Measurements from ENCODE around the gene DCN. TPM values are rescaled to one million over a fixed set of nuclear protein-coding genes. Genes with fewer than 3 reads are reported as not detected.

Gene DCN
- total RNA-seq (2014; rRNA removed; shearing (Covaris generic)) = 0.54 TPM in 1 of 2 replicates, not detected in the other
- not detected in 2 replicates for total RNA-seq (2022)
- Bru-seq, nascent RNA = not detected
- not detected for BruChase-seq, experiment 1, labeled RNA remaining after a 6-hour chase
- BruChase-seq, experiment 2, labeled RNA remaining after a 2-hour chase = not detected
- long read RNA-seq = 0 reads

GRCh38 chr12:91182636-91183455 is at the start of gene DCN:
TSS of gene DCN (minus strand) at chr12:91182817. CDS start at chr12:91178552, 4,265 bp downstream.
- H2AFZ ChIP-seq (ENCODE audit: low read length) = no peak within 1 kb of the TSS
- no TSS peak for BruUV-seq (replicated peaks)
- H3K9me2 ChIP-seq (ENCODE audit: insufficient read depth, low read length) = no peaks in the 10 kb centered on the region
- no peak within 1 kb of the TSS for H3K27ac ChIP-seq (ENCODE audit: low read depth, low read length, poor library complexity, severe bottlenecking)
- no peak for DNase-seq (ENCODE audit: low spot score)
- intact Hi-C loops (cut with micrococcal nuclease; ENCODE audit: unreplicated experiment) = no loop called here
- no peaks in the 10 kb centered on the region for H3K9me3 ChIP-seq (ENCODE audit: low read length)
- H3K4me1 ChIP-seq (ENCODE audit: insufficient read depth, low read length, poor library complexity, severe bottlenecking) = no peaks in the 10 kb centered on the region
- no peak within 1 kb of the TSS for H3K4me3 ChIP-seq (ENCODE audit: low read depth, low read length, poor library complexity, severe bottlenecking)
- no peaks in the 10 kb centered on the region for H3K79me2 ChIP-seq (ENCODE audit: insufficient read depth, low read depth, low read length)
- TF ChIP-seq CTCF (conservative IDR thresholded peaks at IDR 0.05; ENCODE audit: low read length) (no peak), EZH2phosphoT487 (IDR thresholded peaks at IDR 0.05; ENCODE audit: borderline replicate concordance, low read depth, low read length) (no peak)
- ChIA-PET POLR2A (no interaction called here), CTCF (ENCODE audit: unreplicated experiment) (no interaction called here)
- H3K36me3 ChIP-seq (ENCODE audit: insufficient read depth, low read length) = no peaks in the 10 kb centered on the region
- no peak within 1 kb of the TSS for H3K4me2 ChIP-seq (ENCODE audit: low read length)
- no peaks in the 10 kb centered on the region for H4K20me1 ChIP-seq (ENCODE audit: insufficient read depth, low read length)

GRCh38 chr12:91230841-91231240 is 48.2 kb upstream of the DCN start:
- POLR2A ChIA-PET = interaction anchor here (0.7 kb wide), 1 partner anchor 826 kb away, joined by 3 read pairs; no protein-coding TSS in a partner anchor
- CTCF ChIA-PET (ENCODE audit: unreplicated experiment) = no interaction called here
- no peaks in the 10 kb centered on the region for H3K9me2 ChIP-seq (ENCODE audit: insufficient read depth, low read length)
- DNase-seq (ENCODE audit: low spot score) = no peak
- no TSS peak for BruUV-seq (replicated peaks)
- intact Hi-C loops (cut with micrococcal nuclease; ENCODE audit: unreplicated experiment) = no loop called here
- H3K79me2 ChIP-seq (ENCODE audit: insufficient read depth, low read depth, low read length) = no peaks in the 10 kb centered on the region
- H3K4me1 ChIP-seq (ENCODE audit: insufficient read depth, low read length, poor library complexity, severe bottlenecking) = no peaks in the 10 kb centered on the region
- no peak overlapping the region for H3K4me3 ChIP-seq (ENCODE audit: low read depth, low read length, poor library complexity, severe bottlenecking)
- H4K20me1 ChIP-seq (ENCODE audit: insufficient read depth, low read length) = no peaks in the 10 kb centered on the region
- no peak overlapping the region for H2AFZ ChIP-seq (ENCODE audit: low read length)
- H3K9me3 ChIP-seq (ENCODE audit: low read length) = no peaks in the 10 kb centered on the region
- H3K36me3 ChIP-seq (ENCODE audit: insufficient read depth, low read length) = no peaks in the 10 kb centered on the region
- no peak overlapping the region for H3K27ac ChIP-seq (ENCODE audit: low read depth, low read length, poor library complexity, severe bottlenecking)
- H3K4me2 ChIP-seq (ENCODE audit: low read length) = no peak overlapping the region
- no peak for TF ChIP-seq CTCF (conservative IDR thresholded peaks at IDR 0.05; ENCODE audit: low read length)
- no peak for TF ChIP-seq EZH2phosphoT487 (IDR thresholded peaks at IDR 0.05; ENCODE audit: borderline replicate concordance, low read depth, low read length)

- H4K20me1 ChIP-seq (ENCODE audit: insufficient read depth, low read length) = no peaks in the 10 kb centered on the region
- H3K36me3 ChIP-seq (ENCODE audit: insufficient read depth, low read length) = no peaks in the 10 kb centered on the region
- H3K4me1 ChIP-seq (ENCODE audit: insufficient read depth, low read length, poor library complexity, severe bottlenecking) = no peaks in the 10 kb centered on the region
- H3K79me2 ChIP-seq (ENCODE audit: insufficient read depth, low read depth, low read length) = no peaks in the 10 kb centered on the region
- no peak overlapping the region for H3K4me3 ChIP-seq (ENCODE audit: low read depth, low read length, poor library complexity, severe bottlenecking)
- ChIA-PET CTCF (ENCODE audit: unreplicated experiment) (no interaction called here), POLR2A (no interaction called here)
- no TSS peak for BruUV-seq (replicated peaks)
- H2AFZ ChIP-seq (ENCODE audit: low read length) = no peak overlapping the region
- no peak for DNase-seq (ENCODE audit: low spot score)
- no peaks in the 10 kb centered on the region for H3K9me3 ChIP-seq (ENCODE audit: low read length)
- H3K9me2 ChIP-seq (ENCODE audit: insufficient read depth, low read length) = no peaks in the 10 kb centered on the region
- no peak overlapping the region for H3K4me2 ChIP-seq (ENCODE audit: low read length)
- H3K27ac ChIP-seq (ENCODE audit: low read depth, low read length, poor library complexity, severe bottlenecking) = no peak overlapping the region
- no peak for TF ChIP-seq EZH2phosphoT487 (IDR thresholded peaks at IDR 0.05; ENCODE audit: borderline replicate concordance, low read depth, low read length)
- TF ChIP-seq CTCF (conservative IDR thresholded peaks at IDR 0.05; ENCODE audit: low read length) = no peak
- intact Hi-C loops (cut with micrococcal nuclease; ENCODE audit: unreplicated experiment) = no loop called here
Measured at GRCh38 chr12:91226951-91227350, 44.3 kb upstream of the DCN start.

All from OCI-LY7 (cell line).